ENCODE results near the gene NFIA. TPM values are rescaled to one million over a fixed set of nuclear protein-coding genes. Genes with fewer than 3 reads are reported as not detected.
A peak's percentile ranks its signal among the peaks of the same experiment; 100 is the strongest.

The NFIA gene
- total RNA-seq, 1 experiment from 2014 or later: 12.7 TPM

DNA sequence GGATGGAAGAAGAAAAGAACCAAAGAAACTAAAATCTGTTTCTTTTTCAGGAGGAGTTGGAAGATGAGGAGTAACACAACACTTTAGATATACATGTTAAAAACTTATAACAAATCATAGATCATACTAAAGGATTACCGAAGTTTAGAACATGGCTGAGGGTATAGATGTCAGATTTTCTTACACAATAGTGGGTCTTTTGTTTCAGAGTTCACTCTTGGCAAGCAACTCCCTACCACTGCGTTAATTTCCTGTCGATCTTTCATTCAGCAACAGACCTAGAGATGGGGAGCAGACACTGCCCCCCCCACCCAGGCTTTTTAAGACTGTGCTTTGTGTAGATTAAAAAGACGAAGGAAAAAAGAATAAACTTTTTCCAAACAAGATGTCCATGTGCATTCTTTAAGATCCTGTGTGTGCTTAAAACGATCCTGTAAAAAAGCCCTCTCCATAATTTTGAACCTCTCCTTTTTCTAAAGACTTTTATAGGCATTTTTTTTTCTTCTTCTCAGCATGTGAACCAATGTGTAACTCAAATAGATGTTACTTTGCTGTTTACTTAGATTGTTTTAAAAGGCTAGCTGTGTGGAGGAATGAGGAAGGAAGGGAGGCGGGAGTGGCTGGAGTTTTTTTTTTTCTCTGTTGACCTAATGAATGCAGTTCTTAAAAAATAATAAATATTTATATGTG lies 50.4 kb downstream of the NFIA start:
- Histone ChIP-seq H3K27me3 (ENCODE audit: low read length) (no peaks in the 10 kb centered on the region), H3K27ac (ENCODE audit: low read length) (peak overlapping the region; percentile 48), H3K4me3 (ENCODE audit: low read length) (no peak overlapping the region), H3K9me3 (ENCODE audit: low read length) (no peaks in the 10 kb centered on the region), H3K4me2 (ENCODE audit: low read length) (peak overlapping the region; percentile 32), H3K36me3 (ENCODE audit: low read depth, low read length) (no peaks in the 10 kb centered on the region), H3K79me2 (ENCODE audit: low read length) (no peaks in the 10 kb centered on the region), H3K9me2 (replicated peaks; ENCODE audit: low read length) (no peaks in the 10 kb centered on the region), H3K9ac (ENCODE audit: low read length) (0 out of 2 replicates have a peak overlapping the region, but pooled peaks have one; percentile 0), H2AFZ (ENCODE audit: low read length) (peak overlapping the region; percentile 27; the same call in 1 of the 2 replicates), H3F3A (ENCODE audit: low read length, unreplicated experiment) (no peaks in the 10 kb centered on the region), H3K4me1 (ENCODE audit: insufficient read depth, low read length) (peaks cover 14% of the 10 kb centered on the region), H4K20me1 (ENCODE audit: low read length) (no peaks in the 10 kb centered on the region)
- intact Hi-C loops (cut with micrococcal nuclease): loop anchor here (1.0 to 5.0 kb wide), 6 partner anchors 11 to 206 kb away; no protein-coding TSS in a partner anchor
- TF ChIP-seq EZH2phosphoT487 (IDR thresholded peaks at IDR 0.05; ENCODE audit: borderline replicate concordance, low read length): no peak
- no peak for TF ChIP-seq EZH2 (IDR thresholded peaks at IDR 0.05; ENCODE audit: low read length, unreplicated experiment)
- TF ChIP-seq, protein P1, sequence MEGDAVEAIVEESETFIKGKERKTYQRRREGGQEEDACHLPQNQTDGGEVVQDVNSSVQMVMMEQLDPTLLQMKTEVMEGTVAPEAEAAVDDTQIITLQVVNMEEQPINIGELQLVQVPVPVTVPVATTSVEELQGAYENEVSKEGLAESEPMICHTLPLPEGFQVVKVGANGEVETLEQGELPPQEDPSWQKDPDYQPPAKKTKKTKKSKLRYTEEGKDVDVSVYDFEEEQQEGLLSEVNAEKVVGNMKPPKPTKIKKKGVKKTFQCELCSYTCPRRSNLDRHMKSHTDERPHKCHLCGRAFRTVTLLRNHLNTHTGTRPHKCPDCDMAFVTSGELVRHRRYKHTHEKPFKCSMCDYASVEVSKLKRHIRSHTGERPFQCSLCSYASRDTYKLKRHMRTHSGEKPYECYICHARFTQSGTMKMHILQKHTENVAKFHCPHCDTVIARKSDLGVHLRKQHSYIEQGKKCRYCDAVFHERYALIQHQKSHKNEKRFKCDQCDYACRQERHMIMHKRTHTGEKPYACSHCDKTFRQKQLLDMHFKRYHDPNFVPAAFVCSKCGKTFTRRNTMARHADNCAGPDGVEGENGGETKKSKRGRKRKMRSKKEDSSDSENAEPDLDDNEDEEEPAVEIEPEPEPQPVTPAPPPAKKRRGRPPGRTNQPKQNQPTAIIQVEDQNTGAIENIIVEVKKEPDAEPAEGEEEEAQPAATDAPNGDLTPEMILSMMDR (conservative IDR thresholded peaks at IDR 0.05; ENCODE audit: low read depth, low read length): no peak
- no TSS peak for BruUV-seq (replicated peaks)
- DNase-seq (peak; percentile 33), ATAC-seq (peak; percentile 89)
- CTCF ChIA-PET: no interaction called here
- POLR2A ChIA-PET (ENCODE audit: unreplicated experiment): interaction anchor here (0.6 kb wide), 1 partner anchor 677 kb away, joined by 5 read pairs; no protein-coding TSS in a partner anchor

DNA sequence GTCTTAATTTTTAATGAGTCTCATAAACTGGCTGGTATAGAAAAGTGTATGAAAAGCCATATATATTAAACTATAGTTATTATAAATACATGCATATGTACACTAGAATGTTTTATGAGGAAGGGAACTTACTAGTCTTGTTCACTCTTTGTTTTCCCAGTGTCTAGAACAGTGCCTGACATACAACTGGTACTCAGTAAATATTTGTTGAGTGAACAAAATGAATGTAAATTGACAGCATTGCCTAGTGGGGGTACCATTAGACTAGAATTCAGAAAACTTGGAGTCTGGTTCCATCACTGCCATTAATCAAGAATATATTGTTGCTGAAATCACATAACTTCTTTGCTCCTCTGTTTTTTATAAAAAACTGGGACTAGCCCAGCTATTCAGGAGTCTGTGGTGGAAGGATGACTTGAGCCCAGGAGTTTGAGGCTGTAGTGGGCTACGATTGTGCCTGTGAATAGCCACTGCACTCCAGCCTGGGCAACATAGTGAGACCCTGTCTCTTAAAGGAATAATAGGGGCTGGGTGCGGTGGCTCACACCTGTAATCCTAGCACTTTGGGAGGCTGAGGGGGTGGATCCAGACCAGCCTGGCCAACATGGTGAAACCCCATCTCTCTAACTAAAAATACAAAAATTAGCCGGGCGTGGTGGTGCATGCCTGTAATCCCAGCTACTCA lies 51.1 kb downstream of the NFIA start:
- no peaks in the 10 kb centered on the region for H4K20me1 ChIP-seq (ENCODE audit: low read length)
- no peaks in the 10 kb centered on the region for H3F3A ChIP-seq (ENCODE audit: low read length, unreplicated experiment)
- no peak overlapping the region for H3K9ac ChIP-seq (ENCODE audit: low read length)
- no peak overlapping the region for H2AFZ ChIP-seq (ENCODE audit: low read length)
- H3K4me1 ChIP-seq (ENCODE audit: insufficient read depth, low read length): peaks cover 14% of the 10 kb centered on the region
- intact Hi-C loops (cut with micrococcal nuclease): loop anchor here (1.0 to 5.0 kb wide), 6 partner anchors 10 to 205 kb away; no protein-coding TSS in a partner anchor
- peak; percentile 66 for ATAC-seq
- no peak for TF ChIP-seq EZH2 (IDR thresholded peaks at IDR 0.05; ENCODE audit: low read length, unreplicated experiment)
- no peak for TF ChIP-seq EZH2phosphoT487 (IDR thresholded peaks at IDR 0.05; ENCODE audit: borderline replicate concordance, low read length)
- TF ChIP-seq, protein P1 (conservative IDR thresholded peaks at IDR 0.05; ENCODE audit: low read depth, low read length): no peak
- no peak overlapping the region for H3K4me3 ChIP-seq (ENCODE audit: low read length)
- ChIA-PET POLR2A (ENCODE audit: unreplicated experiment) (no interaction called here), CTCF (no interaction called here)
- H3K9me3 ChIP-seq (ENCODE audit: low read length): no peaks in the 10 kb centered on the region
- no peaks in the 10 kb centered on the region for H3K36me3 ChIP-seq (ENCODE audit: low read depth, low read length)
- H3K9me2 ChIP-seq (replicated peaks; ENCODE audit: low read length): no peaks in the 10 kb centered on the region
- BruUV-seq (replicated peaks): no TSS peak
- H3K79me2 ChIP-seq (ENCODE audit: low read length): no peaks in the 10 kb centered on the region
- DNase-seq: no peak
- H3K27me3 ChIP-seq (ENCODE audit: low read length): no peaks in the 10 kb centered on the region
- H3K27ac ChIP-seq (ENCODE audit: low read length): no peak overlapping the region
- no peak overlapping the region for H3K4me2 ChIP-seq (ENCODE audit: low read length)

All from PC-3 (cell line).